Urinary bladder (tissue), 4 donors: ENCODE results near the gene RIOK1. TPM values are rescaled to one million over a fixed set of nuclear protein-coding genes. Genes with fewer than 3 reads are reported as not detected.

Experiments
- DNase-seq: peaks from one replicate; pipeline ENCODE4 v3.0.0-alpha.2; 2015; ENCODE audit errors: extremely low spot score
- H3K27ac ChIP-seq: one replicate; pipeline ENCODE4 v1.5.1; 2013; ENCODE audit warnings: low read depth, mild to moderate bottlenecking, moderate library complexity
- H3K36me3 ChIP-seq: one replicate; pipeline ENCODE4 v1.6.1; 2013; ENCODE audit warnings: mild to moderate bottlenecking, moderate library complexity; ENCODE audit not compliant: insufficient read depth
- H3K4me1 ChIP-seq: one replicate; pipeline ENCODE4 v1.6.1; 2013; ENCODE audit warnings: mild to moderate bottlenecking, moderate library complexity; ENCODE audit not compliant: insufficient read depth
- H3K4me3 ChIP-seq: one replicate; pipeline ENCODE4 v1.5.1; 2013; ENCODE audit warnings: low read depth, low read length
- WGBS: extraction: QIAGEN DNeasy Blood & Tissue Kit; methylation state at CpG from one replicate; pipeline ENCODE4 v1.1.7; 2013; 5-methylcytosine and 5-hydroxymethylcytosine counted together
- polyA plus RNA-seq: library from polyadenylated mRNA; stranded (reverse); fragments of 200-250 nt; gene quantifications from one replicate; pipeline ENCODE4 v1.2.3, GENCODE V29; 2013
- total RNA-seq: library from RNA; depleted of rRNA; stranded (reverse); fragments of >200 nt; gene quantifications from one replicate; pipeline ENCODE4 v1.2.3, GENCODE V29; 2014
- donor health status: healthy with polysubstance abuse.
- donor health status: healthy.

Gene RIOK1
- total and polyA plus RNA-seq, 2 donors, result 17.5 to 26.3 TPM

DNA sequence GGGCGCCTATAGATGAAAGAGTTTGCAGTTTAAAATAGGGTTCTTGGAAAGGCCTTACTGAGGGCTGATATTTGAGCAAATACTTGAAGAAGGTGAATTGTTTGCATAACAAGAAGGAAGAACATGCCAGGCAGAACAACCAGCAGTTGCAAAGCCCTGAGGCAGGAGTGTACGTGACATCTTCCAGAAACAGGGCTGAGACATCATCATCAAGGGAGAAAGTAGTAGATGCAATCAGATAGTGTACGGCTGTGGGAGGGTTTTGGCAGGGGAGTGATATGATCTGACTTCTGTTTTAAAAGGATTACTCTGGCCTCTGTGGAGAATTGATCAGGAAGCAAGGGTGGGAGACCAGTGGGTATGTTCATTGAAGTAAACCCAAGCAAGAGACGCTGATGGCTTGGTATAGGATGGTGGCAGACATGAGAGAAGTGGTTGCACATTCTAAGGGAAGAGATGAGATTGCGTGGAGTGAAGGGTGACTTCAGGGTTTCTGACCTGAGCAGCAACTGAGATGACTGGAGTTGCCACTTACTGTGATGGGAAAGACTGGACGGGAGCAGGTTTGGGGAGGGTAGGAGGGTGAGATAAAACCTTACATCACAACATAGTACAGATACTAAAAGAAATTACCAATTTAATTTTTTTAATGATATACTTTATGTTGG, 28.8 kb downstream of the RIOK1 start:
- H3K36me3 ChIP-seq, result peaks cover 13% of the 10 kb centered on the region
- no peak for DNase-seq

DNA sequence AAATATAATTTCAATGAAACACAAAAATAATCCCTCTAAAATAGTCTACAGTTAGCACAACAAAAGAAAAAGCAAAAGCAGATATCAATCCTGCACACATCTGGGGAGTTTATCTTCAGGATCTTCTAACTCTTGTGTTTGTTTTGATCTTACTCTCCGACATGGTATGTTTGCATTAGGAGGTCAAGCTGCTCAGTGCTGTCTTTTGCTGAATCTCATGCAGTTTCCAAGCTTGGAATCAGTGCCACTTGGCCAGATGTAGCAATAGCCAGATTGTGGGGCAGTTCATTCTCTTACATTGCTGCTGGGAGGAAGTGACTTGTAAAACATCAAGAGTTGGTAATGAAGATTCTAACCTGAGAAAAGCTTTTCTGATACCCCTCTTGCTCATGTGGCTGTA, 29.5 kb downstream of the RIOK1 start:
- H3K4me1 ChIP-seq, result no peaks in the 10 kb centered on the region
- DNase-seq, result no peak
- no peak overlapping the region for H3K27ac ChIP-seq
- WGBS, result 30% methylated on average over 1 of the region's 1 CpG
- H3K36me3 ChIP-seq, result peaks cover 13% of the 10 kb centered on the region
- H3K4me3 ChIP-seq, result no peak overlapping the region

More for the DNA sequence above, 28.8 kb downstream of the RIOK1 start:
- WGBS, result 69% methylated on average over 6 of the region's 6 CpGs
- Histone ChIP-seq H3K27ac (no peak overlapping the region), H3K4me3 (no peak overlapping the region), H3K4me1 (no peaks in the 10 kb centered on the region)

DNA sequence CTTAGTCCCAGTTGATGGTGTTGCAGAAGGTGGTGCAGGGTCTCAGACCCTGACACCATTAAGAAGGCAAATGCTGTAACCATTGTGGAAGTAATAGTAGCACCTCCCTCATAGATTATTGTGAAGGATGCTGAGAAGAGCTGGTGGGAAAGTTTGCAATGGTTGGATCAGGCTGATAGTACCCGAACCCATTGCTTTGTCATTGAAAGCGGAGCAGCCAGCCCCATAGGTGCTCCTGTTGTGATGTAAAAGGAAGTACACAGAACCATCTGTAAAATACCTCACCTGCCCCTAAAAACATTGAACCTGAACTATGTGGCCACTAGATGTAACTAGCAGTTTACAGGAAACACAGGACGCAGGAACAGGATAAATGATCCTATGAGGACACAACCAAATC, 31.5 kb downstream of the RIOK1 start:
- peaks cover 4% of the 10 kb centered on the region for H3K36me3 ChIP-seq
- 94% methylated on average over 3 of the region's 3 CpGs for WGBS
- no peaks in the 10 kb centered on the region for H3K4me1 ChIP-seq

DNA sequence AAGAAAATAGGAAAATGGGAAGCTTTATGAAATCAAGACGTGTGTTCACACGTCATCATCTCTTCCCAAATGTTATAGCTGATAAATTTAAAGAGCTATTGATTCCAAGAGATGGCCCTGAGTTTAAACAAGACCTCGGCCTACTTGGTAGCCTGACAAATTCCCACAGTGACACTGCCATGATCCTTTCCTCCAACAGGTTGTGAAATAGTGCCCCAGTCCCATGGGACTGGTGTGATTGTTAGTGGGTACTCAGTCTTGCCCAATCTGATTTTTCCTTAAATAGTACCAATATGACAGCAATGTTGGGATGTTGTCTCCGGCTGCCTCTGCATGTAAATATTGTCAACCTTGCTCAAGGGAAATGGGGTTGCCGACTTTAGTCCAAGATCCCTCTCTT, 34.5 kb downstream of the RIOK1 start:
- DNase-seq, result no peak
- H3K4me3 ChIP-seq, result no peak overlapping the region
- WGBS, result 81% methylated on average over 5 of the region's 5 CpGs

More for the DNA sequence above, 31.5 kb downstream of the RIOK1 start:
- DNase-seq, result no peak
- no peak overlapping the region for H3K27ac ChIP-seq
- no peak overlapping the region for H3K4me3 ChIP-seq

DNA sequence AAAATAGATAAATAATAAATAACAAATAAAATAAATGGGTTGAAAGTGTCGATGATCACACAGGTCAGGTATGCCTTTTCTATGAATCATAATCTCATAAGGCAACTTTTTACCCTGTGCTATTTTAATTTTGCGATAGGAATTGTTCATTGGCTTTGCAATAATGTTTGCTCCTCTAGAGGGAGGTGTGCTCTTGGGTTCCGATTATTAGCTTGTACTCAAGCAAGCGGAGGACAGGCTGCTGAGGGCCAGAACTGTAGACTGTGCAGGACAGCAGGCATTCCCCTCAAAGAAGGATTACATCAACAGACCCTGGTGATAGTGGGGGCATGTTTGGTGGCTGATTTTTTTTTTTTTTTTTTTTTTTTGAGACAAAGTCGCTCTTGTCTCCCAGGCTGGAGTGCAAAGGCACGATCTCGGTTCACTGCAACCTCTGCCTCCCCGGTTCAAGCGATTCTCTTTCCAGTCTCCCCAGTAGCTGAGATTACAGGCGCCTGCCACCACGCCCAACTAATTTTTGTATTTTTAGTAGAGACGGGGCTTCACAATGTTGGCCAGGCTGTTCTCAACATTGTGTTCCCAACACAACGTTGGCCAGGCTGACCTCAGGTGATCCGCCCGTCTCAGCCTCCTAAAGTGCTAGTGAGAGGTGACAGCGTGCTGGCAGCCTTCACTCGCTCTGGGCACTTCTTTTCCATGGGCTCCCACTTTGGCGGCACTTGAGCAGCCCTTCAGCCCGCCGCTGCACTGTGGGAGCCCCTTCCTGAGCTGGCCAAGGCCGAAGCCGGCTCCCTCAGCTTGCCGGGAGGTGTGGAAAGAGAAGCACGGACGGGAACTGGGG, 35.6 kb downstream of the RIOK1 start:
- no peak for DNase-seq
- H3K4me1 ChIP-seq, result no peaks in the 10 kb centered on the region
- H3K27ac ChIP-seq, result no peak overlapping the region
- 88% methylated on average over 25 of the region's 25 CpGs for whole genome bisulfite sequencing
- H3K4me3 ChIP-seq, result no peak overlapping the region
- H3K36me3 ChIP-seq, result peaks cover 2% of the 10 kb centered on the region

More for the DNA sequence above, 34.5 kb downstream of the RIOK1 start:
- no peak overlapping the region for H3K27ac ChIP-seq
- no peaks in the 10 kb centered on the region for H3K4me1 ChIP-seq
- H3K36me3 ChIP-seq, result peaks cover 2% of the 10 kb centered on the region

DNA sequence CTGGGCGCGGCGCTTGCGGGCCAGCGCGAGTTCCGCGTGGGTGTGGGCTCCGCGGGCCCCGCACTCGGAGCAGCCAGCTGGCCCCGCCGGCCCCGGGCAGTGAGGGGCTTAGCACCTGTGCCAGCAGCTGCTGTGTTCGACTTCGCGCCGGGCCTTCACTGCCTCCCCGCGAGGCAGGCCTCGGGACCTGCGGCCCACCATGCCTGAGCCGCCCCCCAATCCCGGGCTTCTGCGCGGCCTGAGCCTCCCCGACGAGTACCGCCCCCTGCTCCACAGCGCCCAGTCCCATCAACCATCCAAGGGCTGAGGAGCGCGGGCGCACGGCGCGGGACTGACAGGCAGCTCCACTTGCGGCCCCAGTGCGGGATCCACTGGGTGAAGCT, 36.2 kb downstream of the RIOK1 start:
- no peak overlapping the region for H3K27ac ChIP-seq
- H3K4me3 ChIP-seq, result no peak overlapping the region
- H3K36me3 ChIP-seq, result no peaks in the 10 kb centered on the region
- H3K4me1 ChIP-seq, result no peaks in the 10 kb centered on the region
- WGBS, result 98% methylated on average over 39 of the region's 39 CpGs
- no peak for DNase-seq

DNA sequence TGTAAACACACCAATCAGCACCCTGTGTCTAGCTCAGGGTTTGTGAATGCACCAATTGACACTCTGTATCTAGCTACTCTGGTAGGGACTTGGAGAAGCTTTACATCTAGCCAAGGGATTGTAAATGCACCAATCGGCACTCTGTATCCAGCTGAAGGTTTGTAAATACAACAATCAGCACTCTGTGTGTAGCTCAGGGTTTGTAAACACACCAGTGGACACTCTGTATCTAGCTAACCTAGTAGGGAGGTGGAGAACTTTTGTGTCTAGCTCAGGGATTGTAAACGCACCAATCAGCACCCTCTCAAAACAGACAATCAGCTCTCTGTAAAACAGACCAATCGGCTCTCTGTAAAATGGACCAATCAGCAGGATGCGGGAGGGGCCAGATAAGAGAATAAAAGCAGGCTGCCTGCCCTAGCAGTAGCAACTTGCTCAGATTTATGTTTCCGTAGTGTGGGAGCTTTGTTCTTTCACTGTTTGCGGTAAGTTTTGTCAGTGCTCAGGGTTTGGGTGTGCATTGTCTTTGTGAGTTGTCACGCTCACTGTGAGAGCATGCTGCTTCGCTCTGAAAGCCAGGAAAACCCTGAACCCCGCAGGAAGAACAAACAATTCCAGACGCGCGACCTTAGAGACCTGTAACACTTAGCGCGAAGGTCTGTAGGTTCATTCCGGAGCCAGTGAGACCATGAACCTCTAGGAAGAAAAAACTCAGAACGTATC, 37.0 kb downstream of the RIOK1 start:
- DNase-seq, result no peak
- 78% methylated on average over 16 of the region's 16 CpGs for WGBS
- Histone ChIP-seq H3K36me3 (no peaks in the 10 kb centered on the region), H3K27ac (no peak overlapping the region), H3K4me3 (no peak overlapping the region), H3K4me1 (no peaks in the 10 kb centered on the region)

DNA sequence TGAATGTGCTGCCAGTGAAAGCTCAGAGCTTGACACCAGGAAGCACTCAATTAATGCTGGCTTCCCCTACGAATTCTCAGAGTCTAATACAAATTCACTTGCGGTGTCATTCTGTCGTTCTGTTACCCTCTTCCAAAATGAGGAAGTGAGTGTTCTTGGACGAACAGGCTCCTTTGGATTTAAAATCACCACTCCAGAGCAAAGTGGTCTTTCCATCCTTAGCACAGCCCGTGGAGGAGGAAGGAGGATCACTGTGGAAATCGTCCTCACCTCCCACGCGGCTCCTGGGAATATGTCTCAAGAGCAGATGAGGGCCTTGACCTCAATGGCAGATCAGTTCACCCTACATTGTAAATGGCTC, 41.7 kb downstream of the RIOK1 start:
- 75% methylated on average over 8 of the region's 8 CpGs for WGBS
- no peak for DNase-seq
- H3K36me3 ChIP-seq, result no peaks in the 10 kb centered on the region

DNA sequence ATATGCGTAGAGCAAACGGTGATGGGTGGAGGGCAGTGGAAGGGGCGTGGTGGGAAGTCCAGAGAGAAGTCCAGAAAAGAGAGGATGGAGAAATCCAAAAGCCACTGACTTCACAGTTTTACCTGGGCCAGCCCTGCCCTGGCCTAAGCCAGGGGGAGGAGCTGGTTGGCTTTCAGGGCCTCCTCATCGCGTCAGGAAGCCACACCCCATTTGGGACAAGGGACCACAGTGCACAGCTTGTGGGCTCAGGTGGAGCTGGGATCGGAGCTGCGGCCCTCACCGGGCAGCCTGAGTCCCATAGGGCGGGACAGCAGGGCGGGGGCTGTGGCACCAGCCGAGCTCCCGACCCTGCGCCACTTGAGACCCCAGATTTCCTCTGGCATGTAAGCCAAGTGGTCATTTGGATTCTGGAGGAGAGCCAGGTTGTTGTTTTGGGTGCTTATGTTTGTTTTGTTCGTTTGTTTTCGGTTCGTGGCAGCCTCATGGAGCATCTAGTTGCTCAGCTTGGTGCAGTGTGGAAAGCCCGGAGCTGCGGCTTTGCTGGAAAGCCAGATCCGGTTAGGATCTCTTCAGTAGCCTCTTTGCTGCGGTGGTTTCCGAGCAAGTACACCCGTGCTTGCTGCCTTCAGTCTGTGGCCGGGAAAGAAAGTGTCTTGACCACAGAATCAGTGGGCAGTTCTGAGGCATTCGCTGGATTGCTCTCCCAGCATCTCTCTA, 42.2 kb downstream of the RIOK1 start:
- Histone ChIP-seq H3K4me3 (no peak overlapping the region), H3K27ac (no peak overlapping the region), H3K36me3 (no peaks in the 10 kb centered on the region), H3K4me1 (no peaks in the 10 kb centered on the region)
- DNase-seq, result no peak
- WGBS, result 54% methylated on average over 24 of the region's 24 CpGs

More for the DNA sequence above, 41.7 kb downstream of the RIOK1 start:
- no peak overlapping the region for H3K4me3 ChIP-seq
- H3K4me1 ChIP-seq, result no peaks in the 10 kb centered on the region
- H3K27ac ChIP-seq, result no peak overlapping the region

DNA sequence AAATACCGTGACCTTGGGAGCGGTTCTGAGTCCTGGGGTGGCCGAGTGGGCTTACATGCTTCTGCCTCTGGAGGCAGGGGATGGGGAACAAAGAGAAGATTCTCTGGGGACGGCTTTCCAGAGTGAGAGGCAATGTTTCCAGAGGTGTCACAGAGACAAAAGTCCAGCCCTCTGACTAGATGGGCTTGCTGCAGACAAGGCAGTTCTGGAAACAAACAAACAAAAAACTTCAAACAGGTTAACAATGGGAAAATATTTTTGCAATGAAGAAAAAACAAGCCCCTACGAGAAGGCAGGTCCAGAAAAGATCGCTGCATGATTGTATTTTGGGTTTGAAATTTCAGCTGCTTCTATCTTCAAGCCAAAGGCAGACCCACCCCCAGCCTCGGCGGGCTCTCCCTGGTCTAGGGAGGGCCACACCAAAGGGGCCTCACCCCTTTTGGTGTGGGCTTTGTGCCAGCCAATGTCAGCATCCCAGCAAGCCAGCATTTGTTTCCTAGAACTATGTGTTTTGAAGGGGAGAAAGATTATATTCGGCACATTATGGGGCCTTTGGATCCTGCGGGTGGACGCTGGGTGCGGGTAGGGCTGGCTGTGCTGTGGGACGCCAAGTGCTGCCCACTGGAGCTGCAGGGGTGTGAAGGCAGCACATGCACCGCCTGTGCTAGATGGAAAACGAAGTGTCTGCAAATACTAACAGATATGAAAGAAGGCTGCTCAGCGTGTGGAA, 42.9 kb downstream of the RIOK1 start:
- H3K27ac ChIP-seq, result no peak overlapping the region
- 57% methylated on average over 16 of the region's 16 CpGs for WGBS
- H3K4me3 ChIP-seq, result no peak overlapping the region
- no peak for DNase-seq
- no peaks in the 10 kb centered on the region for H3K4me1 ChIP-seq
- no peaks in the 10 kb centered on the region for H3K36me3 ChIP-seq

DNA sequence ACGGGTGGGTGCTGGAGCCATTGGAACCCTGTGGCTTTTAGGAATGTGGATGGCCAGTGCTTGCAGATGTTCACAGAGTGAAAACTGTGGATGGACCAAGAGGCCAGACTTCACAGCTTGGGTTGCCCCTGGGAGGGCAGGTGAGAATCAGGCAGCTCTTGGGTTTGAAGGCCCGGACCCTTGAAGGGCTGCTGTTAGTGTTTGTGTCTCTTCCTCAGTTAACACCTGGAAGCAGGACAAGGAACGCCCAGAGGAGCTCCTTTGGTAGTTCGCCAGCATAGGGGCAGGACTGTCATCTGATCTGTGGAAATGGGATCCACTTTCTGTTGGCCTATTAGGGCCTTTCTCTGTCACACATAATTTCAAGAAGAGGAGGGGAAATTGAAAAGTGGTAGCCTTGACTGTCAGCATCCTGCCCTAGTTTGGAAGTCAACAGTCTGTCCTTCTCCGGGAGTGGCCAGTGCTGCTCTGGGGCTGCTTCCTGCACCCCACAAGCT, 43.6 kb downstream of the RIOK1 start:
- Histone ChIP-seq H3K4me1 (no peaks in the 10 kb centered on the region), H3K27ac (no peak overlapping the region), H3K4me3 (no peak overlapping the region), H3K36me3 (no peaks in the 10 kb centered on the region)
- no peak for DNase-seq
- WGBS, result 68% methylated on average over 5 of the region's 5 CpGs

DNA sequence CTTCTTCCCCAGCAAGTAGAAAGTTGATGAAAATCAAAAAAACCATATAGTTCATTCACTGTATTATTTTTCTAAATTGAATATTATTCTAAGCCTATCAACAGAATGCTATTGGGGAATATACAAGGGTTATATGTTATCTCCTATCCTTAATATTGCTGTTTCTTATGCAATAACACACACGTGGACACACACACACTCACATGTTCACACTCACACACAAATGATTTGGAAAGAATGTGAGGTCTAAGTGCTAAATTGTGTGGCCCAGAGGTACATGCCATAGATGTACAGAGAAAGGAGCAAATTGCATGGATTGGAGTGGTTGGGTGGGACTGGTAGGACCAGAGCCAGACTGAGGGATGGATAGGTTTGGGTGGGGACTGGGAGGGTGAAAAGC, 45.1 kb downstream of the RIOK1 start:
- Histone ChIP-seq H3K4me1 (no peaks in the 10 kb centered on the region), H3K4me3 (no peak overlapping the region), H3K36me3 (no peaks in the 10 kb centered on the region), H3K27ac (no peak overlapping the region)
- no peak for DNase-seq
- WGBS, result 62% methylated on average over 1 of the region's 1 CpG

DNA sequence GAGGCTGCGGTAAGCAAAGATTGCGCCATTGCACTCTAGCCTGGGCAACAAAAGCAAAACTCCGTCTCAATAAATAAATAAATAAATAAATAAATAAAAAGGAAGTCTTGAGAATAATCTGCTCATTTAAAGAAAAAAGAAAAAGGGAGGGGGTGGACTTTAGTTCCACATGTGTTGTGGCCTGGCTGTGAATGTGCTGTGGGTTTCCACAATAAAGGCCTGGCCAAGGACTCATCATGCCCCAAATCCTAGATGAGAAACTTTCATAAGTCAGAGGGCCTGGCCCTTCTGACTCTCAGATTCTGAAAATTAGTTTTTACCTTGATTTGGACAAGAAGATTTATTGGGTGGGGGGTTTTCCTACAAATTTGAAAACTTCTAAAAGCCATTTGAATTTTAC, 48.4 kb downstream of the RIOK1 start:
- Histone ChIP-seq H3K4me3 (no peak overlapping the region), H3K4me1 (no peaks in the 10 kb centered on the region), H3K27ac (no peak overlapping the region), H3K36me3 (no peaks in the 10 kb centered on the region)
- 96% methylated on average over 3 of the region's 3 CpGs for WGBS
- no peak for DNase-seq
